Fibroblast of skin of left biceps (primary cell): ENCODE results near the gene BCKDK.
"Not testable (repeated sequence)": the region's sequence is repeated elsewhere in the genome, so short reads cannot be mapped to it uniquely, and the experiment has no call there.

ENCODE experiments used
- DNase-seq, 2 experiments: peaks; one replicate each; pipeline ENCODE4 v3.0.0-alpha.2; 2013; ENCODE audit warnings: low read depth in 2 of 2

BCKDK gene

DNA sequence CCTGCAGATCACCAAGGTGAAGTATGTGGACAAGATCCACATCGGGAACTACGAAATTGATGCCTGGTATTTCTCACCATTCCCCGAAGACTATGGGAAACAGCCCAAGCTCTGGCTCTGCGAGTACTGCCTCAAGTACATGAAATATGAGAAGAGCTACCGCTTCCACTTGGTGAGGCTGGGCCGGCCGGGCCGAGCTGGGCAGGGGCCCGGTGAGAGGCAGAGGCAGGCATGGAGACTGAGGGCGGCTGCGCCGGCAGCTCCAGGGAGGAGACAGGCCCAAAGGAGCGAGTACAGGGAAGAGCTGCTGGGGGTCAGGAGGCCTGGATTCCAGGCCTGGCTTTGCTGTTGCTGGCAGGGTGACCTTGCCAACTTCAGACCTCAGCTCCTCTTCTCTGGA is 19.0 kb downstream of the BCKDK start:
- DNase-seq = no peak

- DNase-seq = no peak
Observed at GRCh38 chr16:31128711-31129567, 20.8 kb downstream of the BCKDK start.

DNA sequence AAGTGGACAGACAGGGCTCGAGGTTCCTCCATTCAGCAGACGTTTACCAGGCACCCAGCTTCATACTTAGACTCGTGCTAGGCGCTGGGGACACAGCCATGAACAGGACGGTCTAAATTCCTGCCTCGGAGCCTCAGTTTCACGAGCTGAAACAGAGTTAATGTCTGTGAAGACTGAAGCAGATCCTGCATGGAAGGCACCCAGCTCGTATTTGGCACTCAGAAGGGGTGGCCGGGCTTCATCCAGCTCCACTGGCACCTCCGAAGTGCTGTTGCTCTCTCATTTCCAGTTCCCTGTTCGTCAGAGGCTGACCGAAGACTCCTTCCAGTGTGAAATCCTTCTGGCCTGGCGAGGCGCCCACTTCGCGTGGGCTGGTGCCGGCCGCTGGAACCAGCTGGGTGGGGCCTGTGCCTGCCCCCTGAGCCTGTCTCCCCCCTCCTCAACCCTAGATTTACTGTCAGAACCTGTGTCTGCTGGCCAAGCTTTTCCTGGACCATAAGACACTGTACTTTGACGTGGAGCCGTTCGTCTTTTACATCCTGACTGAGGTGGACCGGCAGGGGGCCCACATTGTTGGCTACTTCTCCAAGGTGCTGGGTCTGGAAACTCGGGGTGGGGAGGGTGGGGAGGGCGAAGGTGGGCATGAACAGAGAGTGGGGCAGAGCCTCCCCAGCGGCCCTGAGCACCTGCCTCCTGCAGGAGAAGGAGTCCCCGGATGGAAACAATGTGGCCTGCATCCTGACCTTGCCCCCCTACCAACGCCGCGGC is 21.6 kb downstream of the BCKDK start:
- no peak for DNase-seq

DNA sequence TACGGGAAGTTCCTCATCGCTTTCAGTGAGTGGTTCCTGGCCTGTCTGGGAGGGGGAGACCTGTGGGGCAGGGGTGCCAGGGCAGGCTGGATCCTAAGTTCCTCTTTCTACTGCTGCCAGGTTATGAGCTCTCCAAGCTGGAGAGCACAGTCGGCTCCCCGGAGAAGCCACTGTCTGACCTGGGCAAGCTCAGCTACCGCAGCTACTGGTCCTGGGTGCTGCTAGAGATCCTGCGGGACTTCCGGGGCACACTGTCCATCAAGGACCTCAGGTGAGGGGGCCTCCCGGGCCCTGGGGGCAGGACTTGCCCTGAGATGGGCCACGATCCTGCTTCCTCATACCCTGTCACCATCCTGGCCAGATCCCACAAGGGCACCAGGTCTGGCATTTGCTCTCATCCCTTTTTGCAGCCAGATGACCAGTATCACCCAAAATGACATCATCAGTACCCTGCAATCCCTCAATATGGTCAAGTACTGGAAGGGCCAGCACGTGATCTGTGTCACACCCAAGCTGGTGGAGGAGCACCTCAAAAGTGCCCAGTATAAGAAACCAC is 22.2 kb downstream of the BCKDK start:
- no peak for DNase-seq

- no peak for DNase-seq
Observed at GRCh38 chr16:31130899-31131298, 22.7 kb downstream of the BCKDK start.

DNA sequence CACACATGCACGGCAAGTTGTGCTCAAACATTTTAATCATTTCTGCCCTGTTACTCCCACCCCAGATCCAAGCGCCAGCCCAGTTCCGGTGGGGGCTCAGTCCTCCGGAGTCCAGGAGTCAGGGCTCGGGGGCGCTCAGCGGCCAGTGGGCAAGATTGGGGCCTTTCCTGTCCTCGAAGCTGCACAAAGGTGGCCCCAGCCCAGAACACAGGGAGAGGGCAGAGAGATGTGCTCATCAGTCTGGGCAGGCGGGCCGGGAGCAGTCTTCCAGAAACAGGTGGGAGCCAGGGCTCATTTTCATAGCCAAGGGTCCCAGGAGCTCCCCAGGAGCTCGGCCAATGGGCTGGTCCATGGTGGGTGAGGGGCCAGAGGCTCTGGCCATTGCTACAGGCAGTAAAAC is 23.2 kb downstream of the BCKDK start:
- DNase-seq = no peak

DNA sequence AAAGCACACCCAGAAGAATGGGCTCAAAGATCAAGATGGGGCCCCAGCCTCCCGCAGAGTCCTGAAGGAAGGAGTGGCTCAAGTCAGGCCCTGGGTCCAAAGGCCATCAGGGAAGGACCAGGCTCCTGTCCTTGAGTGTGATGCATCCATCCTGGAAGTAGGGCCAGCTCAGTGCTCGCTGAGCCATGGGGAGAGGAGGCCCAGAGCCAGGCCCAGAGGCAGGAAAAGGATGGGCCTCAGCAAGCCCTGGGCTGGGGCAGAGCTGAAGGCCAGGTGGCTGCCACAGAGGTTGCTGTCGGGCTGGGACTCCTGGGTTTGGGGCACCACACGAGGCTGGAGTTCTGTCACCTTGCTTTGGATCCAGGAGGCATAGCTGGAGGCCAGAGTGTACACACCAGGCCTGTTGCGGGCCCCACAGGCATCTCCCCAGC is 23.7 kb downstream of the BCKDK start:
- no peak for DNase-seq

DNA sequence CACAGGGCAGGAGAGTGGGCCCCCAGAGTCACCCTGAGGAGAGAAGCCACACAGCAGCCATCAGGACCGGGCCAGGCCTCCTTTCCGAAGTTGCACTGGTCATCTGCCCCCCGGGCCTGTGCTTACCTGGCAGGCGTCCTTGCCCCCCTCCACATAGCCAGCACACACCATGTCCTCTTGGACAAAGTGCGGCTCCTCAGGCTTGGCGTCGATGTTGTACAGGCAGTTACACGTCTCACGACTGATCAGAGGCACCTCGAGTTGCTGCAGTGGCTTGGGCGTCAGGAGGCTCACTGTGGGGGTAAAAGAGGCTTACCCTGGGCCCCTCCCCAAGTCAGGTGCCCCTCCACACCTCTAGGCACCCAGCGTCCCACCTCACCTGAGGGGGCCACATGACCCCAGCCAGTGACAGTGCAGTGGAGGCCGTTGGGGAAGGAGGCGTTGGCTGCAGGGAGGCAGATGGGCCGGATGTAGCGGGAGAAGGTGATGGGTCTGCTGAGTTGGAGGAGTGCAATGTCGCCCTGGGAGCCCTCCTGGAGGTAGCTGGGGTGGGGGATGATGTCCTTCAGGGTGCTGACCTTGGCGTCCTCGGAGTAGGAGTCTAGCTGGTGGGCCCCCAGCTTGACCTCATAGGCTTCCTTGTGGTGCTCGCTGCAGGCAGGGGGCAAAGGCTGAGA is 24.3 kb downstream of the BCKDK start:
- no peak for DNase-seq

- DNase-seq = no peak
Observed at GRCh38 chr16:31133046-31133501, 24.9 kb downstream of the BCKDK start.

DNA sequence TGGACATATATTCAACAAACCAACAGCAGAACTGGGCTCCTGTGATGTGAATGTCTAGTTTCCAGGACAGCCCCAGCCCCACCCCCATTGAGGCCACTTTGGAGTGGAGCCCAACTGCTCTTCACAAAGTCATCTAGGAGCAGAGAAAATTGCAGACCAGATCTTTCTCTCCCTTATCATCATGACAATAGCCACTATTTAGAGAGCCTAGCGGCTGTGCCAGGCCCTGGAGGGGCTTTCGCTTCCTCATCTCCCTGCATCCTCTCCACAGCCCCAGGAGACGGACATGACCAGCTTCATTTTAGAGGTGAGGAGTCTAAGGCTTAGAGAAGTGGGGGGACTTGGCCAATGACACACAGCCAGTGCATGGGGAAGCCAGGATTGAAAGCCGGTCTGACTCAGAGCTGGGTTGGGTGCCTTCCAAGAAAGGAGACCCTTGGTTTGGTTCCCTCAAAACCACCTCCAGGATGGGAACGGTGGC is 25.9 kb downstream of the BCKDK start:
- DNase-seq = no peak

GRCh38 chr16:31134625-31135534 is 26.7 kb downstream of the BCKDK start:
- no peak for DNase-seq

DNA sequence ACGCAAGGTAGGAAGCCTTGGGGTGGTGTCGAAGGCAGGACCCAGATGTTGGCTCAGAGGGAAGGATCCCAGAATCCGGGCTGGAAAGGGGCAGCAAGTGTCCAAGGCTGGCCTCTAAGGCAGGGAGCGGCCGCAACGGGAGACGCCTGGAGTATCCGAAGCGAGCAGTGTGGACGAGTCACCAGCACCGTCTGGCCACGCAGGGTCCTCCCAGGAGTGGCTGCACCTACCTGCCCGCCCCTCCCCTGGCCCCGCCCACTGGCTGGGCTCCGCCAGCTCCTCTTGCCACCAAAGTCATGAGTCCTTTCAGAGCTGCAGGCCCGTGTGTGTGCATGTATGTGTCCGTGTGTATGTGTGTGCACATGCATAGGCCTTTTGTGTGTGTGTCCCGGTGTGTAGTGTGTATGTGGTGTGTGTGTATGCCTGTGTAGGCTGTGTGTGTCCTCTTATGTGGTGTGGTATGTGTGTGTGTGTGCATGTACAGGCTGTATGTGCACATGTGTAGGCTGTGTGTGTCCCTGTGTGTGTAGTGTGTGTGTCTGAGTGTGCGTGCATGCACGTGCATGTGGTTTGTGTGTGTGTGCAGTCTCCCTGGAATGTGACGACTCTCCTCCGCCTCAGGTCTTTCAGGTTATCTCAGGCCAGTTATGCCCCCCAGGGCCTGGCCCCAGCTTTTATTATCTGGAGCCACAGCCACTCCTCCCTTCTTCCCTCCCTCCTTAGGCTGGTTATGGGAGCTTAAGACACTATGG is 27.5 kb downstream of the BCKDK start, which contains the start of gene PRSS8:
TSS of gene PRSS8 (minus strand) at position 193 of the 752 bp plus-strand sequence. CDS start 229 bp downstream, outside the sequence.
- DNase-seq = no peak

GRCh38 chr16:31136287-31136662 is 28.1 kb downstream of the BCKDK start:
- no peak for DNase-seq

- DNase-seq = not testable (repeated sequence)
Observed at GRCh38 chr16:31136822-31137499, 28.8 kb downstream of the BCKDK start.

DNA sequence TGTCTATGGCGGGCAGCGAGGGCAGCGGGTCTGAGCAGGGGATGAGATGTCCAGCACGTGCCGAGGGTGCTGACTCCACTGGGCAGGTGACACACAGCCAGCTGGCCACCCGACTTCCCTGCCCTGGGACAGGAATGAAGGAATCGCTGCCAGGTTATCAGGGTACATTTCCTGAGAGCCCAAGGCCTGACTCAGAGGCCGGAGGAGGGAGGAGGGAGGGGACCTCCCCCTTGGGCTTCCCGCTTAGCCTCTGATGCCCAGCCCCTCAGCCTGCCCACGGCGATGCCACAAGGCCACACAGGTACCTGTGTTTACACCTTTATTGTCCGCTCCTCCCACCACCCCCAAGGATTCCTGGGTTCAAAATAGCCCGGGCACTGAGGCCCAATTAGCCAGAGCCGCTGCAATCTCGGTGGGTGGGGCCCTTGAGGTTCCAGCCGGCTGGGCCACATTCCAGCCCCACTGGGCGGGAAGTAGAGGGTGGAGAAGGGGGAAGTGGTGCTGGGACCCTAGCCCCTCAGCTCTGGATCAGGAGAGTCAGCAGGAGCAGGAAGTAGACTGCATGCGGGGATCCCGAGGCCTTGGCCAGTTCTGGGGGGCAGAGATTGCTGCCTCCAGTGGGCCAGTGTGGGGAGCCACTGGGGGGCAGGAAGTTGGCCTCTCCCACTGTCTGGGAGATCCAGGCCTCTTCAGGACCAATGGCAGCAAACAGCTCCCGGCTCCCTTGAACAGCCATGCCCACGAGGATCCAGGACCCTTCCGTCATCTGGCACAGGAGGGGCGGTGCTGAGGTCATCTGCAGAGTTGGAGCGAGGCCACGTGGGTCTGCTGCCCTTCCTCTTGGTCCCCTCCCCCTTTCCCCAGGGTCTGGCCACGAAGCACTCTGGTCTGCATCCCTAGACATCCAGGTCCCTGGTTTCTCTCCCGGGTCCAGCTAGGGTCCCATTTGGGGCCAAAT is 30.7 kb downstream of the BCKDK start:
- no peak for DNase-seq

- DNase-seq = not testable (repeated sequence)
Observed at GRCh38 chr16:31141071-31141469, 32.9 kb downstream of the BCKDK start.

GRCh38 chr16:31141489-31142108 is 33.4 kb downstream of the BCKDK start:
- DNase-seq = no peak
